Endodermal cell (in vitro differentiated cells): ENCODE data around the gene SORCS2. TPM values are rescaled to one million over a fixed set of nuclear protein-coding genes. Genes with fewer than 3 reads are reported as not detected.

Experiments used
- DNase-seq: peaks from one replicate; pipeline ENCODE4 v3.0.0-alpha.2; 2017
- H3K27ac ChIP-seq: 2 replicates; pipeline ENCODE4 v1.5.1; 2013; ENCODE audit warnings: mild to moderate bottlenecking, low read depth, low read length, moderate library complexity
- H3K27me3 ChIP-seq: 2 replicates; pipeline ENCODE4 v1.6.1; 2013; ENCODE audit warnings: mild to moderate bottlenecking, low read length, moderate library complexity; ENCODE audit not compliant: insufficient read depth, control insufficient read depth, poor library complexity, severe bottlenecking
- H3K36me3 ChIP-seq: 2 replicates; pipeline ENCODE4 v1.7.0; 2013; ENCODE audit warnings: mild to moderate bottlenecking, low read length, moderate library complexity; ENCODE audit not compliant: control insufficient read depth, insufficient read depth
- H3K4me1 ChIP-seq: one replicate; pipeline ENCODE4 v1.7.0; 2013; ENCODE audit warnings: low read length; ENCODE audit not compliant: control insufficient read depth, insufficient read depth
- H3K4me3 ChIP-seq: 2 replicates; pipeline ENCODE4 v1.5.1; 2013; ENCODE audit warnings: mild to moderate bottlenecking, low read length, moderate library complexity
- H3K9ac ChIP-seq: 2 replicates; pipeline ENCODE4 v1.6.1; 2013; ENCODE audit warnings: mild to moderate bottlenecking, low read length, moderate library complexity; ENCODE audit not compliant: poor library complexity, severe bottlenecking; ENCODE audit errors: extremely low read depth
- H3K9me3 ChIP-seq: 2 replicates; pipeline ENCODE4 v1.6.1; 2013; ENCODE audit warnings: mild to moderate bottlenecking, low read length, moderate library complexity; ENCODE audit not compliant: control insufficient read depth
- H3K27ac Mint-ChIP-seq: 2 replicates; pipeline ENCODE4 v1.8.0; 2020; ENCODE audit warnings: mixed read lengths
- H3K27me3 Mint-ChIP-seq: 2 replicates; pipeline ENCODE4 v1.8.0; 2021; ENCODE audit warnings: mild to moderate bottlenecking, mixed read lengths; ENCODE audit not compliant: insufficient read depth
- H3K36me3 Mint-ChIP-seq: 2 replicates; pipeline ENCODE4 v1.8.0; 2020; ENCODE audit warnings: low read depth, mixed read lengths
- H3K4me1 Mint-ChIP-seq: 2 replicates; pipeline ENCODE4 v1.8.0; 2020; ENCODE audit warnings: mixed read lengths
- H3K4me3 Mint-ChIP-seq: 2 replicates; pipeline ENCODE4 v1.8.0; 2020; ENCODE audit warnings: mild to moderate bottlenecking, moderate library complexity, mixed read lengths
- H3K9me3 Mint-ChIP-seq: 2 replicates; pipeline ENCODE4 v1.8.0; 2020; ENCODE audit warnings: mild to moderate bottlenecking, mixed read lengths
- WGBS, 2 experiments: methylation state at CpG; one replicate each; pipeline versions ENCODE4 v1.1.5 to v1.1.7; 2013; ENCODE audit warnings: missing lambda C conversion rate in 2 of 2, mixed read lengths in 1 of 2; ENCODE audit not compliant: insufficient coverage in 1 of 2, insufficient read length in 1 of 2; 5-methylcytosine and 5-hydroxymethylcytosine counted together
- total RNA-seq, 2 donors: library from RNA; stranded (reverse); fragmentation: NEBNext Ultra II Directional in 1 of 2; extraction: Animal tissue kit (Norgen Biotek cat#: 25700) in 1 of 2; gene quantifications; 2 replicates in 1 of 2; 3 replicates in 1 of 2; pipeline ENCODE4 v1.2.1, GENCODE V29; 2021
- TF ChIP-seq, protein P1 (sequence below): fragments of 200-600 bp; sonication (generic); conservative IDR thresholded peaks from 2 replicates; pipeline ENCODE4 v1.5.0; 2021; ENCODE audit warnings: antibody characterized with exemption, mild to moderate bottlenecking

Gene SORCS2
- total RNA-seq, 2 donors from 2014 or later = 1.4 to 1.9 TPM

DNA sequence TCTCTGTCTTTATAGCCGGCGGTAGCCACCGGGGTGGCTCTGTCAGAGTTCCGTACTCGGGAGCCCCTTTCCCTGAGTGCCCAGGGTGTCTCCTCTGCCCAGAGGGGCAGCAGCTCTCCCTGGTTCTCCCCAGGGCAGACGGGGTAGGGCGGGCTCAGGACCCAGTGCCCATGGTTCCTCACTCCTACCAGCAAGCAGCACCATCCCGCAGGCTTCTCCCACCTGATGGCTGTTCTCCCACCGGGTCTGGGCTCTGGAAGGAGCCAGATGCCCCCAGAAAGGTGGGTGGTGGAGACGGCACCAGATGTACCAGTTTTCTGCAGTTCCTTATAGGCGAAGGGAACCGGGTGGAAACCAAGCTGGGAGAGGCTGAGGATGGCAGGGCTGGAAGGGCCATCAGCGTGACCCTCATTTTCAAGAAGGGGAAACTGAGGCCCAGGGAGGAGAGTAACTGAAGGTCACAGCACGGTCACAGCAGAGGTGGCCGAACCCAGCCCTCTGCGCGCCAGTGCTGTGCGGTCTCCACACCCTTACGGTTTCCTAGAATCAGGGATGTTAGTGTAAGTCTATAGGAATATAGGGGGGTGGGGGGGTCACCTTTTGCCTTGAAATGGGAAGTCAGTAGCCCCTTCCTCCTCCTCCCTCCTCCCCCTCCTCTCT is 548.7 kb downstream of the SORCS2 start:
- WGBS, 2 experiments = 93 to 95% methylated on average over 11 to 17 of the region's 19 CpGs
- no peaks in the 10 kb centered on the region for H3K36me3 Mint-ChIP-seq
- H3K4me1 Mint-ChIP-seq = no peaks in the 10 kb centered on the region
- H3K27me3 Mint-ChIP-seq = peaks cover 3% of the 10 kb centered on the region
- no peak overlapping the region for H3K4me3 Mint-ChIP-seq
- Histone ChIP-seq H3K27me3 (no peaks in the 10 kb centered on the region), H3K27ac (no peak overlapping the region), H3K4me3 (no peak overlapping the region), H3K4me1 (no peaks in the 10 kb centered on the region), H3K36me3 (no peaks in the 10 kb centered on the region), H3K9ac (no peak overlapping the region), H3K9me3 (no peaks in the 10 kb centered on the region)
- TF ChIP-seq, protein P1, sequence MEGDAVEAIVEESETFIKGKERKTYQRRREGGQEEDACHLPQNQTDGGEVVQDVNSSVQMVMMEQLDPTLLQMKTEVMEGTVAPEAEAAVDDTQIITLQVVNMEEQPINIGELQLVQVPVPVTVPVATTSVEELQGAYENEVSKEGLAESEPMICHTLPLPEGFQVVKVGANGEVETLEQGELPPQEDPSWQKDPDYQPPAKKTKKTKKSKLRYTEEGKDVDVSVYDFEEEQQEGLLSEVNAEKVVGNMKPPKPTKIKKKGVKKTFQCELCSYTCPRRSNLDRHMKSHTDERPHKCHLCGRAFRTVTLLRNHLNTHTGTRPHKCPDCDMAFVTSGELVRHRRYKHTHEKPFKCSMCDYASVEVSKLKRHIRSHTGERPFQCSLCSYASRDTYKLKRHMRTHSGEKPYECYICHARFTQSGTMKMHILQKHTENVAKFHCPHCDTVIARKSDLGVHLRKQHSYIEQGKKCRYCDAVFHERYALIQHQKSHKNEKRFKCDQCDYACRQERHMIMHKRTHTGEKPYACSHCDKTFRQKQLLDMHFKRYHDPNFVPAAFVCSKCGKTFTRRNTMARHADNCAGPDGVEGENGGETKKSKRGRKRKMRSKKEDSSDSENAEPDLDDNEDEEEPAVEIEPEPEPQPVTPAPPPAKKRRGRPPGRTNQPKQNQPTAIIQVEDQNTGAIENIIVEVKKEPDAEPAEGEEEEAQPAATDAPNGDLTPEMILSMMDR = no peak
- no peak for DNase-seq
- H3K27ac Mint-ChIP-seq = no peak overlapping the region
- no peaks in the 10 kb centered on the region for H3K9me3 Mint-ChIP-seq

DNA sequence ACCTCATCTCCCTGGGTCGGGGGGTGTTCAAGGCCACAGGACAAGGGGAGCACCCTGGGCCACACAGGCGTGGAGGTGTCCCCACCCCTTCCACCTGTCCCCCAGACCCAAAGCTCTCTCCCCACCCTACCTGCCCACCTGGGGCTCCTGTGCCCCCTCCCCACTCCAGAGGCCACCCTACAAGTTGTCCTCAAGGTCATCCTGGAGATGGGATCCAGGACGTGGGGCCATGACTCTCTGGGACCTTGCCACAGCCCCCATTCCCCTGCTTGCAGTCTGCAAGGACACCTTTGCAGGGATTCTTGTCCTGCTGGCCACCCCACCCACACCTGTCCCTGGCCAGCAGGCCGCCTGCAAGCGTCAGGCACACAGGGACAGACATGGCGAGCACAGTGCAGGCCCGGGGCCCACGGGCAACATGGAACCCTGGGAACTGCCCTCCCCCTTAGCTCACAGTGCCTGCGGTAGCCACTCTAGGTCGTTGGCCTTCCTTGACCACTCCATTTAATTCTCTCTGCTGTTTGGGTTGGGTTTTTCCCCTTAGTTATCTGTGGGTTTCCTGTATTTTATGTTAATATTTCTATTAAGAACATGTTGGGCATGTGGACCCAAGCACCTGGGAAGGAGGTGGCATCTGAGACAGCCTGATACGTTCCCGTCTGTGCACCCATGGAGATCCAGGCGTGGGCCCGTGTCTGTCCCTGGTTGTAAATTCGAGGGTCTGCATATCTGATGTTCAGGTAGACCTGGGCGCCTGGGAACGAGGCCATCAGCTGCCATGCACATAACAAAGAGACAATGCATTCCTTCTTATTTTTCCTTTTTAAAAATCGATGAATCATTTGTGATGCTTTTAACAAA is 549.8 kb downstream of the SORCS2 start:
- Mint-ChIP-seq H3K36me3 (no peaks in the 10 kb centered on the region), H3K27ac (no peak overlapping the region), H3K27me3 (peaks cover 3% of the 10 kb centered on the region), H3K9me3 (no peaks in the 10 kb centered on the region), H3K4me1 (no peaks in the 10 kb centered on the region), H3K4me3 (no peak overlapping the region)
- H3K4me1 ChIP-seq = no peaks in the 10 kb centered on the region
- no peak overlapping the region for H3K9ac ChIP-seq
- TF ChIP-seq, protein P1 = no peak
- no peak overlapping the region for H3K27ac ChIP-seq
- H3K9me3 ChIP-seq = no peaks in the 10 kb centered on the region
- DNase-seq = no peak
- H3K27me3 ChIP-seq = no peaks in the 10 kb centered on the region
- H3K4me3 ChIP-seq = no peak overlapping the region
- WGBS, 2 experiments = 96 to 98% methylated on average over 13 to 18 of the region's 18 CpGs
- no peaks in the 10 kb centered on the region for H3K36me3 ChIP-seq

DNA sequence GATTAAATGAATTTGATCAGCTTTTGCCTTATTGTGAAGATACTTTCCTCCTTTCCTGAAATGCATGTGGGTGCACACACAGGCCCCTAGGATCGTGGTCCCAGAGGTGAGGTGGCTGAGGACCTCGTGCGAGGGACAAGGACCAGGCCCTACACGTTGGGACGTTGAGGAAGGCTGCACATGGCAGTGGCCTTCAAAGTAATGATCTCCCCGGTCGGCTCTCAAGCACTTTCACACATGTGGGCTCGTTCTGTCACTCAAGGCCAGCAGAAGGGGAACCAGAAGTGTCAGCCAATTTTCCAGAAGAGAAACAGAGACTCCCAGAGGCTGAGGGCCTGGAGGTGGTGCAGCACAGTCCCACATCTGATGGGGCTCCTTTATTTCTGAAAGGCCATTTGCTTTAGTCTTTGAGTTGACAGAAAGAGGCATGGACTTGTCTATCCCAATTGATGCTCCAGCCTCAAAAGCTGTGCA is 550.5 kb downstream of the SORCS2 start:
- Histone ChIP-seq H3K9ac (no peak overlapping the region), H3K4me1 (no peaks in the 10 kb centered on the region), H3K4me3 (no peak overlapping the region), H3K36me3 (no peaks in the 10 kb centered on the region), H3K27me3 (no peaks in the 10 kb centered on the region), H3K27ac (no peak overlapping the region), H3K9me3 (no peaks in the 10 kb centered on the region)
- Mint-ChIP-seq H3K27me3 (peaks cover 7% of the 10 kb centered on the region), H3K4me1 (no peaks in the 10 kb centered on the region), H3K27ac (no peak overlapping the region), H3K36me3 (no peaks in the 10 kb centered on the region), H3K9me3 (no peaks in the 10 kb centered on the region), H3K4me3 (no peak overlapping the region)
- TF ChIP-seq, protein P1 = no peak
- WGBS, 2 experiments = 77 to 78% methylated on average over 8 of the region's 8 CpGs
- no peak for DNase-seq
